NCI-H1694 treated with DMSO at 0.1 percent for 48 hours (cell line): Measurements from ENCODE around the gene TBC1D22B.
"Not testable (repeated sequence)": the region's sequence is repeated elsewhere in the genome, so short reads cannot be mapped to it uniquely, and the experiment has no call there.

Source experiments
- DNase-seq: peaks from one replicate; lab custom pipeline; 2025; lab: John Stamatoyannopoulos, UW

Gene TBC1D22B

DNA sequence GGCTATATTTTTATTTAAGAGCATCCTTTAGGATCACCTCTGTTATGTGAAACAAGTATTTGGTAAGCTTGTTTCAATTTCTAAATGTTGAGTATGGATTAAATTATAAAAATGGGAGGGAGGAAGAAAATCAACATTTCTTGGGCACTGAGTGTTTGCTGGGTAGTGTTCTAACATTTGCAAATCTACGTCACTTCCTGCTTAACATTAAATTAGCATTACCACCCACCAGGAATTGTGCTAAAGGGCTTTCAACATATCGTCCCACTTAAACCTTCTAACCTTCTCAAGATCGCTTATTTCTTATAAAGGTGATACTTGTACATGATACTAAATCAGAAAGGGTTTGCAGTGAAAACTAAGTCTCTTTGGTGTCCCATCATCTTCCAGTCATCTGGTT, 8.3 kb downstream of the TBC1D22B start:
- DNase-seq: no peak

- no peak for DNase-seq
Measured at GRCh38 chr6:37269105-37269504, 11.5 kb downstream of the TBC1D22B start.

GRCh38 chr6:37272834-37273566, 15.4 kb downstream of the TBC1D22B start:
- no peak for DNase-seq

DNA sequence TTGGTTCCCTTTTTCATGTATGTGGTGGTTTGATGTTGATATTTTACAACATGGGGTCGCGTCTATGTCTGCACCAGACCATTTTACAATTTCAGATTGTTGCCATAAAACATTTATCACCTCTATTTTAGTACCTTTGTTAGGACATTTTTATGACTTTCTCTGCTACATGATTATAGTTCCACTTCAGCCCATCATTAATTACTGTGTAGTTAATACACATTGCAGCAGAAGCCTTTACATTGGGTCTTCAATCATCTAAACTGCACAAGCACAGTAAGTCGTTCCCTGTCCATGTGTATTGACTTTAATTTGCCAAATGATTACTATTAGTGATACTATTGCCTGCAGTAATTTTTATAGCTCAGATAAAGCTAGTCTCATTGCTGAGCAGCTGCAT, 16.1 kb downstream of the TBC1D22B start:
- no peak for DNase-seq

GRCh38 chr6:37275350-37275749, 17.8 kb downstream of the TBC1D22B start:
- no peak for DNase-seq

DNA sequence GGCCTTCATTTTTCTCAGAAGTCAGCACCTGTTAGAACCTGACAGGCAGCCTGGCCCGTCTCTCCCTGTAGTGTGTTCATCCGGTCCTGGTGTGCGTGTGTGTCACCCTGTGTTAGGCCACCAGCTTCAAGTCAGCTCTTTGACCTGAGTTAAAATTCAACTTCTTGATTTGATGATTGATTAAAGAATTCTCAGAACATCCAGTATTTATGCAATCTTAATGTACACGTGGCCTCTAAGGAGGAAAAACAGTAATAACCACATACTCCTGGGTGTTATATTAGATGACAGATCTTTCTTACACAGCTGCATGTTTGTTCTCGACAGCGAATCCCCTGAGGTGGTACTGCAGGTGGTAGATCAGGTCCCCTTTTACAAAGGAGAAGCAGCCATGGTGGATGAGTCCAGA, 19.4 kb downstream of the TBC1D22B start:
- DNase-seq: no peak

DNA sequence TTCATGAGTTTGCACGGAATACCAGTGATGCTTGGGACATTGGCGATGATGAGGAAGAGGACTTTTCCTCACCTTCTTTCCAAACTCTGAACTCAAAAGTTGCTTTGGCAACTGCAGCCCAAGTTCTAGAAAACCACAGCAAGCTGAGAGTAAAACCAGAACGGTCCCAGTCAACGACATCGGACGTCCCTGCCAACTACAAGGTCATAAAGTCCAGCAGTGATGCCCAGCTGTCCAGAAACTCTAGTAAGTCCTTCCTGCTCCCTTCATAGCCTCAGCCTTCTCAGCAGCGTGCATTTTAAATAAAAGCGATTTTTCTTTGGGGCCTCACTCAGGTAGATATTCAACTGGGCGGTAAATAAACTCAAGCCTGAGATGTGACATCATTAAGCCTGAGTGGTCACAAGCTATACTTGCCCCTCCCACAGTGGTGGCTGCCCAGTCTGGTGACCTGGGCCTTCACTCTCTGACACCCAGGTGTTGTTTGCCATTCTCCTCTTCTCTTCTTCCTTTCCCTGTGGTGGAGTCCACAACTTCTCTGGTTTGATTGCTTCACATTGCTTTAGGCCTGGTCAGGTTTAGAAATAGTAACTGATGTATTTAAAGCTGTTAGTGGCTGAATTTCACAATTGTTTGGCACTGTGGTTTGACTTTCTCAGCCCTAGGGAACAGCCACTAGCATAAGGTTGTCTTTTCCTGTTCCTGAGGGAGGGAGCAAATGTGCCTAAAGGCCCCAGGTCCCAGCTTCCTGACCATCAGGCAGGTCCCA, 22.0 kb downstream of the TBC1D22B start:
- DNase-seq: no peak

GRCh38 chr6:37280162-37280887, 22.8 kb downstream of the TBC1D22B start:
- DNase-seq: no peak

- DNase-seq: no peak
Measured at GRCh38 chr6:37282371-37282770, 24.8 kb downstream of the TBC1D22B start.

DNA sequence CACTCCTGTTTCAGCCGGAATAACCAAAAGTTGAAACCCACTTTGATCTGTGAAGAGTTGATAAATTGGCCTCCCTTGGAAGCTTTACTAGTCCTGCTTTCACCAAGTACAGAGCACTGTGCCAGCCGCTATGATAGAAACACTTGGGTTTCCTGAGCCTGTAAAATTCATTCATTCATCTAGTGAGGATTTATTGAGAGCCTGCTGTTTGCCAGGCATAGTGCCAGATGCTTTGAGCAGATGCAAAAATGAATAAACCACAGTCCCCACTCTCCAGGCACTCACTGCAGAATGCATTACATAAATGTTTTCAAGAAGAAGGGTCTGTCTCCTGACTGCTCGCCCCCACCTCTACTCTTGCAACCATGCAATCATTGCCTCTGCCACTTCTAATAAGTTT, 25.7 kb downstream of the TBC1D22B start:
- peak; percentile 28 for DNase-seq

DNA sequence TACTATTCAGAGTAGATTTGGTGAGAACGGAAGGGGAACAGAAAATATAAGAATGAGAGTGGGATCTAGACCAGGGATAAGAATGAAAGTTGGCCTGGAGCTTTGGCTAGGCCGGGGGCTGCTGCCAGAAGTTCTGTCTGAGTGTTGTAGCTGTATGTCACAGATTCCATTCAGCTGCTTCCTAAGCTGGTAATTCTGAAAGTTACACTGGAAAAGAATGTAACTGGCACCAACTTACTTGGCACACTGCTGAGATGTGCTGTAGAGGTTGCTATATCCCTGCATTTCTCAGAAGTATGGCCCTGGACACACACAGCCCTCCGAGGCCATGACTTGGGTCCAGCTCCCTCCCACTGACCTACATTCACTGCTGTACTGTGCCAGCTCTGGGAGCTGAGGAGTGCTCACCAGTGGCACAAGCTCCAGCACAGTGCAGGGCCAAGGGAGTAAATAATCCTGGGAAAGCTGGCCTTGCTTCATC, 26.1 kb downstream of the TBC1D22B start:
- DNase-seq: no peak

GRCh38 chr6:37284781-37285180, 27.2 kb downstream of the TBC1D22B start:
- no peak for DNase-seq

DNA sequence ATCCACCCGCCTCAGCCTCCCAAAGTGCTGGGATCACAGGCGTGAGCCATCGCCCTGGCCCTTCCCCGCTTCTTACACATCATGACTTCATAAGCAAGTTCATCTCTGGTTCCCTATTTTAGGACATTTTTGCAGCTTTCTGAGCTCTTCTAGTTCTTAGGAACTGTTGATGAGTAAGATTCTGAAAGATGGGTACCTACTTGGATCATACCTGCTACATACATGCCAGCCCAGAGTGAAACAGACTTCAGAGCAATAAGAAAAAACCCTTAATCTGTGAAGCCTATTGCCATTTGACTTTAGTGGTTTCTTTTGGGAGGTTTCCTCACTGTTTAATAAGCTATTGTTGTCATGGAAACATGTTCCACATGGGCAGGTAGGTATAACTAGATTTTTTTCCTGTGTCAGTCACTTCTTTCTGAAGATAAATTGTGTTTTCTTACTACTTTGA, 28.3 kb downstream of the TBC1D22B start:
- no peak for DNase-seq

DNA sequence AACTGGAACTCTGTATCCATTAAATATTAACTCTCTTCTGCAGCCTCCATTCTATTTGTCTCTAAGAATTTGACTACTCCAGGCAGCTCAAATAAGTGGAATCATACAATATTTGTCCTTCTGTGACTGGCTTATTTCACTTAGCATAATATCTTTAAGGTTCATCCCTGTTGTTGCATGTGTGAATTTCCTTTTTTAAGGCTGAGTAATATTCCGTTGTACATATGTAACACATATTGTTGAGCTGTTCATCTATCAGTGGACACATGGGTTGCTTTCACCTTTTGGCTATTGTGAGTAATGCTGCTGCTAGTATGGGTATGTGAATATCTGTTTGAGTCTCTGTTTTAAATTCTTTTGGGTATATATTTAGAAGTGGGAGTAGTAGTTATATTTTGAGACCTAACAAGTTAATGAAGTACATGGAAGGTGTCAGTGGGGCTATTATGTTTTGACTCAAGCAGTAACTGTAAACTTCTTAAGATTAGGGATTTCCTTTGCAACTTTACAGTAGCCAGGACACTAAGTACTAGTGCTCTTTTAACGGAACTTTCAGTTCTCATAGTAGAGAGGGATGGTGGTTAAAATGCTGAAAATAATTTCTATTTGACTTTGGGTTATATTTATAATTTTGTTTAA, 30.1 kb downstream of the TBC1D22B start:
- DNase-seq: no peak

DNA sequence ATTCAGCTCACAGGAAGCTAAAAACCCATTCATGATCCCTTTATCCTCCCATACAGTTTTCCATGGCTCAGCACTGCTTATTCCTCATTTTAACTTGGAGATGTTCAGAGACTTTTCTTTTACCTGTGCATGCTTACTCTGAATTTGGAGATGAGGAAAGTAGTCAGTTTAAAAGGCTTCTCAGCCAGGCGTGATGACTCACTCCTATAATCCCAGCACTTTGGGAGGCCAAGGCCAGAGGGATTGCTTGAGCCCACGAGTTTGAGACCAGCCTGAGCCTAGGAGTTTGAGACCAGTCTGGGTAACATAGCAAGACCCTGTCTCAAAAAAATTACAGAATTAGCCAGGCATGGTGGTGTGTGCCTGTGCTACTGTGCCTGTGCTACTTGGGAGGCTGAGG, 30.7 kb downstream of the TBC1D22B start:
- DNase-seq: no peak

DNA sequence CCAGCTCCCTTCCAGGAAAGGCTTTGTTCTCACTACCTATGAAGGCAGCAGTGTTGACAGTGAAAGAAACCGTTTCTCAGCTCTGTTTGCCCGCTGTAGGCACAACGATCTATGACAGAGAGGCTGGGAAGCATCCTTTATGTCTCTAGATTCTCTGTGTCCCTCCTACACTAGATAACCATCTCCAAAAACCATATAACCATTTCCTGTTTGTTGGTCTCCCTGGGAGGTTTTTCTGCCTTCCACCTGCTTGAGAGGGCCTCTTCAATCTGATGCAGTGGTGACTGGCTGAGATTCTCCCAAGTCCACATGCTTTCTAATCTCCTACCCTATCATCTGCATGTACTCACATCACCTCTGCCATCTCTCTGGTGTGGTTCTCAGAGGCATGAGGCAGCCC, 32.4 kb downstream of the TBC1D22B start:
- DNase-seq: no peak

- DNase-seq: no peak
Measured at GRCh38 chr6:37293426-37293825, 35.9 kb downstream of the TBC1D22B start.

DNA sequence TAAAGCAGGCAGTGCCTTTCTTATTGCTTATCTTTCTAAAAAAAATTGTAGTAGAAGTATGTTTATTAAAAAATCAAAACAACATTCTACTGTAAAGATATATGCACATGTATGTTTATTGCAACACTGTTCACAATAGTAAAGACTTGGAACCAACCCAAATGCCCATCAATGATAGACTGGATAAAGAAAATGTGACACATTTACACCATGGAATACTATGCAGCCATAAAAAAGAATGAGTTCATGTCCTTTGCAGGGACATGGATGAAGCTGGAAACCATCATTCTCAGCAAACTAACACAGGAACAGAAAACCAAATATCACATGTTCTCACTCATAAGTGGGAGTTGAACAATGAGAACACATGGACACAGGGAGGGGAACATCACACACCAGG, 40.1 kb downstream of the TBC1D22B start:
- DNase-seq: not testable (repeated sequence)

GRCh38 chr6:37298958-37299357, 41.4 kb downstream of the TBC1D22B start:
- DNase-seq: no peak

DNA sequence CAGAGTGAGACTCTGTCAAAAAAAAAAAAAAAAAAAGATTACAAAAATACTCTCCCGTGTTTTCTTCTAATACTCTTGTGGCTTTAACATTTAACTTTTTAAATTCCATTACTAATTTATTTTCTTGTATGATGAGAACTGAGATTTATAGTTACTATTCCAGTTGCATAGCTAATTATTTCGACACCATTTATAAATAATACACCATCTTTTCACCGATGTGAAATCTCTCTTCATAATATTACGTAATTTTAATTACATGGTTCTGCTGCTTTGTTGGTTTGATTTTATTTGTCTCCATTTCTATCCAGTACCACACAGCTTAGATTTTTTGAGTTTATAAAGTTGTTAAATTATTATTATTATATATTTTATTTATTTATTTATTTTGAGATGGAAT, 42.4 kb downstream of the TBC1D22B start:
- no peak for DNase-seq

DNA sequence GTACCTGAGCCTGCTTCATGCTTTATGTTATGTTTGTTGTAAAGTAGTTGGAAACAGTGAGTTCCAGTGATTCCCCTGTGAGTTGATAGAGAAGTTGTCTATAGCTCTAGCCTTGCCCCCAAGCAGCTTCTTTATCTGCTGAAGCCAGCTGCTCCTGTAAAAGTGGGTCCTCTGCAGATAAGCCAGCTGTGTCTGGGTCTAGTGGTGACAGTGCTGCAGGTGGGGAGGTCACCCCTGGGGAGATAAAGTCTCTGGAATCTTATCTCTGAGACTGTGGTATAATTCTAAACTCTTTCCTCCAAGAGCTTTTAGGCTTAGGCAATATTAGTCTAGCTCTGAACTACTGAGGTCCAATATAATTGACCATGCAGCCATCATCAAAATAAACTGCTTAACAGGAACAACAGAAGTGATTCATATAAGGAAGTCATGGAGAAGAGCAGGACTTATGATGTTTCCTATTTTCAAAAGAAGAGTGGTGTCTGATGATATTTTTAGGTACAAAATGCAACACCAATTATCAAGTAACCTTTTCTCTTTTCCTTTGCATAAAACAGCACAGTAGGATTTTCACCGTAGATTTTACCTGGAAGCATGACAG, 44.6 kb downstream of the TBC1D22B start:
- DNase-seq: no peak
